COLO668 (cell line): ENCODE results near the gene SRP54.
"Not testable (repeated sequence)": the region's sequence is repeated elsewhere in the genome, so short reads cannot be mapped to it uniquely, and the experiment has no call there.

Experiments used
- DNase-seq: peaks from one replicate; lab custom pipeline; 2025; ENCODE audit not compliant: unreplicated experiment; lab: John Stamatoyannopoulos, UW

The SRP54 gene

GRCh38 chr14:34983148-34983760 lies 462 bp downstream of the SRP54 start:
- no peak for DNase-seq

GRCh38 chr14:34983786-34984185 lies 994 bp downstream of the SRP54 start:
- no peak for DNase-seq

GRCh38 chr14:34985740-34986139 lies 2.9 kb downstream of the SRP54 start:
- DNase-seq, result no peak

GRCh38 chr14:34987180-34987579 lies 4.4 kb downstream of the SRP54 start:
- no peak for DNase-seq

- no peak for DNase-seq
These were observed 7.0 kb downstream of the SRP54 start for GRCh38 chr14:34989762-34990161.

GRCh38 chr14:34993426-34993825 lies 10.6 kb downstream of the SRP54 start:
- DNase-seq, result no peak

GRCh38 chr14:34994668-34995067 lies 11.9 kb downstream of the SRP54 start:
- DNase-seq, result no peak

- no peak for DNase-seq
These were observed 15.0 kb downstream of the SRP54 start for GRCh38 chr14:34997762-34998161.

GRCh38 chr14:34999500-34999899 lies 16.7 kb downstream of the SRP54 start:
- no peak for DNase-seq

GRCh38 chr14:35001621-35002020 lies 18.8 kb downstream of the SRP54 start:
- no peak for DNase-seq

- DNase-seq, result no peak
These were observed 22.0 kb downstream of the SRP54 start for GRCh38 chr14:35004839-35005238.

- no peak for DNase-seq
These were observed 33.8 kb downstream of the SRP54 start for GRCh38 chr14:35016568-35016967.

GRCh38 chr14:35020713-35021112 lies 37.9 kb downstream of the SRP54 start:
- no peak for DNase-seq

GRCh38 chr14:35028435-35028834 lies 45.6 kb downstream of the SRP54 start:
- DNase-seq, result no peak

GRCh38 chr14:35032562-35032961 lies 49.8 kb downstream of the SRP54 start:
- DNase-seq, result no peak

- DNase-seq, result no peak
These were observed 51.6 kb downstream of the SRP54 start for GRCh38 chr14:35034440-35034833.

- not testable (repeated sequence) for DNase-seq
These were observed 52.3 kb downstream of the SRP54 start for GRCh38 chr14:35034944-35035554.

GRCh38 chr14:35038312-35038711 lies 55.5 kb downstream of the SRP54 start:
- not testable (repeated sequence) for DNase-seq

- no peak for DNase-seq
These were observed 59.8 kb downstream of the SRP54 start for GRCh38 chr14:35042632-35043031.

- DNase-seq, result no peak
These were observed 60.3 kb downstream of the SRP54 start for GRCh38 chr14:35043046-35043445.

- DNase-seq, result no peak
These were observed 62.4 kb downstream of the SRP54 start for GRCh38 chr14:35044939-35045797.

GRCh38 chr14:35045798-35046047 lies 62.9 kb downstream of the SRP54 start:
- no peak for DNase-seq
